Stimulated activated CD4-positive, alpha-beta T cell treated with anti-CD3 and anti-CD28 coated beads, Interleukin-4, amount 100 ng/mL, for 1 hour (primary cell): Measurements from ENCODE around the gene FGF14.

Source experiments
- DNase-seq: peaks from one replicate; pipeline ENCODE4 v3.0.0-alpha.2; 2020

The FGF14 gene

GRCh38 chr13:102237230-102237629 is 164.6 kb downstream of the FGF14 start:
- DNase-seq: no peak

GRCh38 chr13:102236830-102237229 is 165.0 kb downstream of the FGF14 start:
- DNase-seq: no peak

GRCh38 chr13:102236341-102236740 is 165.5 kb downstream of the FGF14 start:
- no peak for DNase-seq

GRCh38 chr13:102235689-102236088 is 166.2 kb downstream of the FGF14 start:
- DNase-seq: no peak

GRCh38 chr13:102234618-102235017 is 167.2 kb downstream of the FGF14 start:
- no peak for DNase-seq

- no peak for DNase-seq
Measured at GRCh38 chr13:102233566-102234208, 168.2 kb downstream of the FGF14 start.

GRCh38 chr13:102231479-102231878 is 170.4 kb downstream of the FGF14 start:
- DNase-seq: no peak

GRCh38 chr13:102227741-102228140 is 174.1 kb downstream of the FGF14 start:
- DNase-seq: no peak

GRCh38 chr13:102226591-102226990 is 175.3 kb downstream of the FGF14 start:
- DNase-seq: no peak

GRCh38 chr13:102225892-102226291 is 176.0 kb downstream of the FGF14 start:
- DNase-seq: no peak

- DNase-seq: no peak
Measured at GRCh38 chr13:102220681-102221228, 181.1 kb downstream of the FGF14 start.

- DNase-seq: no peak
Measured at GRCh38 chr13:102214956-102215355, 186.9 kb downstream of the FGF14 start.

- no peak for DNase-seq
Measured at GRCh38 chr13:102212729-102213128, 189.1 kb downstream of the FGF14 start.

- no peak for DNase-seq
Measured at GRCh38 chr13:102208347-102208746, 193.5 kb downstream of the FGF14 start.

- no peak for DNase-seq
Measured at GRCh38 chr13:102207680-102208342, 194.0 kb downstream of the FGF14 start.

- no peak for DNase-seq
Measured at GRCh38 chr13:102203718-102204117, 198.1 kb downstream of the FGF14 start.

- DNase-seq: no peak
Measured at GRCh38 chr13:102198418-102199311, 203.2 kb downstream of the FGF14 start.

GRCh38 chr13:102197193-102197592 is 204.7 kb downstream of the FGF14 start:
- no peak for DNase-seq

GRCh38 chr13:102195566-102196462 is 206.0 kb downstream of the FGF14 start:
- no peak for DNase-seq

- DNase-seq: no peak
Measured at GRCh38 chr13:102192858-102193257, 209.0 kb downstream of the FGF14 start.

- no peak for DNase-seq
Measured at GRCh38 chr13:102191951-102192502, 209.8 kb downstream of the FGF14 start.

GRCh38 chr13:102190930-102191329 is 210.9 kb downstream of the FGF14 start:
- no peak for DNase-seq
